Loucy (cell line): ENCODE measurements around the gene RHEB.

Experiments used
- EZH2phosphoT487 ChIP-seq: fragments of 200-600 bp; IDR thresholded peaks from 2 replicates; pipeline ENCODE4 v1.6.1; 2018; ENCODE audit warnings: antibody characterized with exemption, mild to moderate bottlenecking, moderate library complexity, borderline replicate concordance
- TF ChIP-seq, protein P1 (sequence below): fragments of 200-600 bp; sonication (generic); conservative IDR thresholded peaks from 2 replicates; pipeline ENCODE4 v1.5.1; 2014; ENCODE audit warnings: mild to moderate bottlenecking, antibody characterized with exemption, low read length

DNA sequence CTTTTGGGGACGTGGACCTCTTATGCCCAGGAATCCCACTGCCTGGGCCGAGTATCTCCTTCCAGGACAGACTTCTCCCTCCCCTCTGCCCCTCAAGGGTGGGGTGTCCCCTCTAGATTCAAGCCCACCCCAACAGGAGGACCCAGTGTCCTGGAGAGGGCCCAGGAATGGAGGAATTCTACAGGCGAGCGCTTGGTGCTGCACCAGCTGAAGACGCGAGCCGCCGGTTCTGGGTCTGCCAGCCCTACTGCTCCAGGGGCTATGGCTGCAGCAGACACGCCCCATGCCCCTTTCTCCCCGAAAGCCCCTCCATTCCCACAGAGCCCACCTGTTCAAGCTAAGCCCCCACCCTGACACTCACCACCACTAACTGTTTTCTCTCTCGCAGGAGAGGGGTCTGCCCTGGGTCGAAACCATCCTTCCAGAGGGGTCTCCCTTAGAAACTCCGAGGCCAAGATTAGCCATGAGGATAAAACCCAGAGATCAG is 88.4 kb downstream of the RHEB start:
- TF ChIP-seq, protein P1, sequence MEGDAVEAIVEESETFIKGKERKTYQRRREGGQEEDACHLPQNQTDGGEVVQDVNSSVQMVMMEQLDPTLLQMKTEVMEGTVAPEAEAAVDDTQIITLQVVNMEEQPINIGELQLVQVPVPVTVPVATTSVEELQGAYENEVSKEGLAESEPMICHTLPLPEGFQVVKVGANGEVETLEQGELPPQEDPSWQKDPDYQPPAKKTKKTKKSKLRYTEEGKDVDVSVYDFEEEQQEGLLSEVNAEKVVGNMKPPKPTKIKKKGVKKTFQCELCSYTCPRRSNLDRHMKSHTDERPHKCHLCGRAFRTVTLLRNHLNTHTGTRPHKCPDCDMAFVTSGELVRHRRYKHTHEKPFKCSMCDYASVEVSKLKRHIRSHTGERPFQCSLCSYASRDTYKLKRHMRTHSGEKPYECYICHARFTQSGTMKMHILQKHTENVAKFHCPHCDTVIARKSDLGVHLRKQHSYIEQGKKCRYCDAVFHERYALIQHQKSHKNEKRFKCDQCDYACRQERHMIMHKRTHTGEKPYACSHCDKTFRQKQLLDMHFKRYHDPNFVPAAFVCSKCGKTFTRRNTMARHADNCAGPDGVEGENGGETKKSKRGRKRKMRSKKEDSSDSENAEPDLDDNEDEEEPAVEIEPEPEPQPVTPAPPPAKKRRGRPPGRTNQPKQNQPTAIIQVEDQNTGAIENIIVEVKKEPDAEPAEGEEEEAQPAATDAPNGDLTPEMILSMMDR = no peak
- TF ChIP-seq EZH2phosphoT487 = no peak
